IPS-15b (cell line): ENCODE results near the gene GLI3.

ENCODE experiments used
- H3K27me3 ChIP-seq: one replicate; pipeline ENCODE4 v1.6.1; 2013; ENCODE audit warnings: low read length; ENCODE audit not compliant: control insufficient read depth, insufficient read depth
- H3K36me3 ChIP-seq: one replicate; pipeline ENCODE4 v1.6.1; 2013; ENCODE audit warnings: low read length; ENCODE audit not compliant: control insufficient read depth, insufficient read depth
- H3K4me1 ChIP-seq: one replicate; pipeline ENCODE4 v1.6.1; 2013; ENCODE audit warnings: mild to moderate bottlenecking, low read length; ENCODE audit not compliant: control insufficient read depth, insufficient read depth
- H3K4me3 ChIP-seq: one replicate; pipeline ENCODE4 v1.5.1; 2013; ENCODE audit warnings: low read depth, low read length
- H3K9ac ChIP-seq: one replicate; pipeline ENCODE4 v1.6.1; 2013; ENCODE audit warnings: low read depth, mild to moderate bottlenecking, low read length
- H3K9me3 ChIP-seq: one replicate; pipeline ENCODE4 v1.6.1; 2013; ENCODE audit warnings: mild to moderate bottlenecking, low read length; ENCODE audit not compliant: control insufficient read depth, insufficient read depth

The GLI3 gene

DNA sequence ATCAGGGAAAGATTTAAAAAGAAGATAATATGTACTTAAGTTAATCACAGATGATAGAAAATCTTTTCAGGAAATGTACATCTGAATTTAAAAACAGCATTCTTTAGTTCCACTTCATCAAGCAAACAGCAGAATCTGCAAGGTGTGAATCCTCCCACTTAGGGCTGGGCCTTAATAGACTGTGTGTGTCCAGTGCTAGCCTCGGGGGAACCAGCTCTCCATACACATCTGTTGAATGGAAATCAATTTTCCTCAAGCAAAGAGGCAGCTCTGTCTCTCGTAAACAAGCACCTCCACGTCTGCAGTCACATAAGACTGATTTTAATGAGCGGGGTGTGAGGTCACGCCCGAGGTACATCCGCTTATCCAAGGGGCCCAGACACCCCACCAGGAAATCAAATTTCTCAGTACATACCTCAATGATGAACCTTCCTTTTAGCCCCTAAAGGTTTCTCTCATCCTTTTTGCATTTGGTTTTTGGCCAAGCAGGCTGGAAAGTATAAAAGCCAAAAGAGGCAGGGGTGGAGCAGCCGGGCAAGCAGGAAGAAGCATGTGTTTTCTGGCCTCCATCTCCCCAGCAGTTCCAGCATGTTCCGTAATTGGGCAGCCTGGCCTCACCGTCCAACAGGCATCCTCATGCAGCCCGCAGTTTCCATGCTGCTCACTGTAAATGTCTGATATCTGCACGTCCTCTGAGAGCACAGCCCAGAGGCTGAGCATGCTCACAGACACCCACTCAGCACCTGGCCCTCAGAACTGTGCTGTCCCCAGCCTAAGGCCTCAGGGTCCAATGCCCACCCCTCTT, 131.3 kb downstream of the GLI3 start:
- no peaks in the 10 kb centered on the region for H3K27me3 ChIP-seq
- H3K4me3 ChIP-seq, result no peak overlapping the region
- no peaks in the 10 kb centered on the region for H3K9me3 ChIP-seq
- peaks cover 20% of the 10 kb centered on the region for H3K4me1 ChIP-seq
- H3K9ac ChIP-seq, result no peak overlapping the region
- H3K36me3 ChIP-seq, result no peaks in the 10 kb centered on the region

DNA sequence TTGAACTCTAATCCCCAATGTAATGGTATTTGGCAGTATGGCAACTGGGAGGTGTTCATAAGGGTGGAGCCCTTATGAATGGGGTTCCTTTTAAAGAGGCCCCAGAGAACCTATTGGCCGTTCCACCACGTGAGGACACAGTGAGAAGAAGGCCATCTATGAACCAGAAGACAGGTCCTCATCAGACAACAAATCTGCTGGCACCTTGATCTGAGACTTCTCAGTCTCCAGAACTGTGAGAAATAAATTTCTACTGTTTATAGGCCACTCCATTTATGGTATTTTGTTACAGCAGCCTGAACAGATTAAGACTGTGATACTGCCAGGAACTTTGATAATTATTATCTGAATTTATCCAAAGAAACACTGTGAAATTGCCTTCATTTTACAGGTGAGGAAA, 132.3 kb downstream of the GLI3 start:
- no peaks in the 10 kb centered on the region for H3K9me3 ChIP-seq
- H3K4me3 ChIP-seq, result no peak overlapping the region
- H3K4me1 ChIP-seq, result peaks cover 20% of the 10 kb centered on the region
- H3K27me3 ChIP-seq, result no peaks in the 10 kb centered on the region
- no peak overlapping the region for H3K9ac ChIP-seq
- no peaks in the 10 kb centered on the region for H3K36me3 ChIP-seq

DNA sequence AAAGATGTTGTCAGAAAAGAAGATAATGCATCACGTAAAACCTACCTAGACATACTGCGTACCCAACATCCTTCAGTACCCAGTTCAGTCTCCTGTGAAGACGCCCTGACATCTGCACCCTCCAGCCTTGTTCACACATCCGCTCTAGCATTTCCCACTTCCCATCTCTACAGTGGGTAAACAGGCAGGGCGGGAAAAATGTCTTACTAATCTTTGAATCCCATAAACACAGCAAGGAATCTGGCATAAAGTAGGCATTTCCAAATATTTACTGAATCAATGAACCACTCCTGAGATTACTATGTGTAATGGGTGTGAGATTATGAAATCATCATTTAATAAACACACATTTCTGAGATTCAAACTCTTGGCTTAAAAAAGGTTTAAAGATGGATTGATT, 132.8 kb downstream of the GLI3 start:
- no peaks in the 10 kb centered on the region for H3K36me3 ChIP-seq
- H3K9ac ChIP-seq, result no peak overlapping the region
- no peaks in the 10 kb centered on the region for H3K9me3 ChIP-seq
- H3K4me1 ChIP-seq, result peaks cover 15% of the 10 kb centered on the region
- H3K27me3 ChIP-seq, result no peaks in the 10 kb centered on the region
- no peak overlapping the region for H3K4me3 ChIP-seq

DNA sequence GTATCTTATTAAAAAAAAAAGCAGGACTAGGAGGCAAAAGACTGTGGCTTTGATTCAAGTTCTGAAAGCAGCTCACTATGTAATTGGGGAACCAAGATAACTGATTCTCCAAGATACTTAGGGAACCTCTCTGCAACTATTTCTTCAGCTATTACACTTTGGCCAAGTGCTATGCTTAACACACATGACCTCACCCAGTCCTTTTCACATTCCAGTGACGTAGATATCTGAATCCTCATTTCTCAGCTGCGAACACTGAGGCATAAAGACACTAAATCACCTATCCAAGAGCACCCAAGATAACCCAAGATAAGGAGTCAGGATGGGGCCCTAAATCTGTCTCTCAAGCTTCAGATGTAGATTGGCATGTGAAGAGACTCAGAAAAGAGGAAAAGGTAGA, 133.6 kb downstream of the GLI3 start:
- Histone ChIP-seq H3K9me3 (no peaks in the 10 kb centered on the region), H3K36me3 (no peaks in the 10 kb centered on the region), H3K9ac (no peak overlapping the region), H3K4me3 (no peak overlapping the region), H3K4me1 (peaks cover 8% of the 10 kb centered on the region), H3K27me3 (no peaks in the 10 kb centered on the region)

DNA sequence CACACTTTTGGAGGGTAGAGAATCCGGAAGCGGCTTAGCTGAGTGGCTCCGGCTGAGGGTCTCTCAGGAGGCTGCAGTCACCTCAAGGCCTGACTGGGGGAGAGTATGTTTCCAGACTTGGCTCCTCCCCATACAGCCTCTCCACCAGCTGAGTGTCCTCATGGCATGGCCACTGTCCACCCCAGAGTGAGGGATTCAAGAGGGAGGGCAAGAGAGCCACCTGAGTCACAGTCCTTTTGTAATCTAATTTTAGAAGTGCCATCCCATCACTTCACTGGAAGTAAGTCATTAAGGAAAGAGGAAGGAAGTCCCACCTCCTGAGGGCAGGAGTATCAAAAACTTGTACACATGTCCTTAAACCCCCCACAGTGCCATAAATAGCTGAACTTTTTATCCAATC, 134.0 kb downstream of the GLI3 start:
- H3K36me3 ChIP-seq, result no peaks in the 10 kb centered on the region
- H3K4me3 ChIP-seq, result no peak overlapping the region
- no peaks in the 10 kb centered on the region for H3K27me3 ChIP-seq
- no peak overlapping the region for H3K9ac ChIP-seq
- H3K4me1 ChIP-seq, result peaks cover 5% of the 10 kb centered on the region
- H3K9me3 ChIP-seq, result no peaks in the 10 kb centered on the region

DNA sequence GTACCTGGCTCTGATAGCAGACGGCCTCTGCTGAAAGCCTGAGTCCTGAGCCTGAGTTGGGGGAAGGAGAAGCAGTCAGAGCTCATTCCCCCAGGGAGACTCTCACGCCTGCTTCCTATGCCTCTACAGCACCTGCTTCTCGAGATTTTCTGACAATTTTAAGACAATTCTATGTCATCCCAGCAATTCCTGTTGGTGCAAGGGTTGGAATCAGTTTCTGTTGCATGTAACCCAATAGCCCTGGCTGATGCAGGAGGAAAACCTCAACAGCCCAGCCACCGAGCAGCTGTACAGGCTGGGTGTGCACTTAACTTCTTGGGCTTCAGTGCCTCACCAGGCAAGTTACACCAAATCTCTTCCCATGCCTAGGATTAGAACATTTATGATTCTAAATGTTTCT, 134.7 kb downstream of the GLI3 start:
- peaks cover 2% of the 10 kb centered on the region for H3K4me1 ChIP-seq
- H3K9ac ChIP-seq, result no peak overlapping the region
- no peaks in the 10 kb centered on the region for H3K9me3 ChIP-seq
- H3K36me3 ChIP-seq, result no peaks in the 10 kb centered on the region
- no peaks in the 10 kb centered on the region for H3K27me3 ChIP-seq
- H3K4me3 ChIP-seq, result no peak overlapping the region

DNA sequence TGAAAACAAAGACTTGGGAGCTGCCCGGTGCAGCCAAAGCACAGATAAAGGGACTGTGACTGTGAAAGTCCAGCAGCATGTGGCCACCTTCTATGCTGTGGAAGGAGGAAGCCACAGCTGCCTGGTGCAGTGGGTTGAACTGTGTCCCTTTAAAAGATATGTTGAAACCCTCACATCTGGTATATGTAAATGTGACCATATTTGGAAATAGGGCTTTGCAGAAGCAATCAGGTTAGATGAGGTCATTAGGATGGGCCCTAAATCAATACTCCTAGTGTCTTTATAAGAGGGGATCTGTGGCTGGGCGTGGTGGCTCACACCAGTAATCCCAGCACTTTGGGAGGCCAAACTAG, 136.9 kb downstream of the GLI3 start:
- peaks cover 2% of the 10 kb centered on the region for H3K4me1 ChIP-seq
- H3K9ac ChIP-seq, result no peak overlapping the region
- H3K4me3 ChIP-seq, result no peak overlapping the region
- H3K27me3 ChIP-seq, result peaks cover 15% of the 10 kb centered on the region
- H3K36me3 ChIP-seq, result no peaks in the 10 kb centered on the region
- no peaks in the 10 kb centered on the region for H3K9me3 ChIP-seq

DNA sequence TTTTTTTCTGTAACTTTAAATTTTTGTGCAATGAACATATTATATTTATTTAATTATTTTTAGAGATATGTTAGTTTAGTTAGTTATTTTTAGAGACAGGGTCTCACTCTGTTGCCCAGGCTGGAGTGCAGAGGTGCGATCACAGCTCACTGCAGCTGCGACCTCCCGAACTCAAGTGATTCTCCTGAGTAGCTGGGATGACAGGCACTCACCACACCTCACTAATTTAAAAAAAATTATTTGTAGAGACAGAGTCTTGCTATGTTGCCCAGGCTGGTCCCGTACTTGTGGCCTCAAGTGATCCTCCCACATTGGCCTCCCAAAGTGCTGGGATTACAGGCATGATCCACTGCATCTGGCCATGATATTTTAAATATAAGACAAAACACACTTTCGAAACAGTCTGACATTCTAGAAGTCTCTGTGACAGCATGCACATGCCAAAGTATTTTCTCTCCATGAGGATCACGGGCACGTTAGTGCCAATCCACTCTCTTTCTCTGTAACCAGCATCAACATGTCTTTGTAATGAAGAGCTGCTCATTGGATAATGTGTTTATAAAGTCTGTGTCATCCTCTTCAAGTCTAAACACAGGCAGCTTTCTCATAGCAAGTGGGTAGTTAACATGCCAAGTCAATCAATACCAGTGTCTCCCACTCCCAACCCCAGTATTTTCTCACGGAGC, 137.4 kb downstream of the GLI3 start:
- Histone ChIP-seq H3K9ac (no peak overlapping the region), H3K9me3 (no peaks in the 10 kb centered on the region), H3K4me3 (no peak overlapping the region), H3K4me1 (peaks cover 2% of the 10 kb centered on the region), H3K27me3 (peaks cover 20% of the 10 kb centered on the region), H3K36me3 (no peaks in the 10 kb centered on the region)

DNA sequence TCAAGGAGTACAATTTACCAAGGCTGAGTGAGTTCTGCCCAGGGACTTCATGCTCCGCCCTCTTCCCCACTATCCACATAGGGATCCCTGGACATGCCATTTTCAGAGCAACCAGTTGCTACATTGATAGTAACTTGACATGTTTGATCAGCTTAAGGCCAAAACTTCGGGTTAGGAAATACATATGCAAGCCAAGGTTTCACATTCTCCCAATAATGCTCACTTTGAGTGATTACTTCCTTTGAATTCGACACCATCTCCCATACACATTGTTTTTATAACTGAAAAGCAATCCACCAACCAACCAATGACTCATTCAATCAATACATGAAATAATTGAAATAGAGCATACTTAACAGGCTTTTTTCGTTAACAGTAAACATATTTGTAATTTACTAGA, 137.9 kb downstream of the GLI3 start:
- H3K4me1 ChIP-seq, result peaks cover 2% of the 10 kb centered on the region
- no peaks in the 10 kb centered on the region for H3K36me3 ChIP-seq
- no peak overlapping the region for H3K9ac ChIP-seq
- H3K27me3 ChIP-seq, result peaks cover 22% of the 10 kb centered on the region
- H3K9me3 ChIP-seq, result no peaks in the 10 kb centered on the region
- no peak overlapping the region for H3K4me3 ChIP-seq

DNA sequence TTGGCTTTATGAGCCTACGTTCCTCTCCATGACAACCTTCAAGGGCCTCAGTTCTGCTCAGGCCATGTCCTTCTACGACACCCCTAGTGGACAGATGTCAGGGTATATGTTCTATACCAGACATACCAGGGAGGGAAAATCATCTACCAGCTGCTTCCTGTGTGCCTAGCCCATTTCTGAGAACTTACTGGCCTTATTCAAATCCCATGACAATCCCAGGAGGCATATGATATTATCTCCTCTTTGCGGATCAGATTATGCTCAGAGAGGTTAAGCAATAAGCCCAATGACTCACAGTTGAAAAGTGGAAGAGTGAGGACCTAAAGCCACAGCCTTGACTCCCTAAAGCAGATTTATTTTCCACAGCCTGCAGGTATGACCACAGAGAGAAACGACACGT, 139.3 kb downstream of the GLI3 start:
- Histone ChIP-seq H3K27me3 (peaks cover 28% of the 10 kb centered on the region), H3K4me1 (peaks cover 2% of the 10 kb centered on the region), H3K4me3 (no peak overlapping the region), H3K9me3 (no peaks in the 10 kb centered on the region), H3K9ac (no peak overlapping the region), H3K36me3 (no peaks in the 10 kb centered on the region)

DNA sequence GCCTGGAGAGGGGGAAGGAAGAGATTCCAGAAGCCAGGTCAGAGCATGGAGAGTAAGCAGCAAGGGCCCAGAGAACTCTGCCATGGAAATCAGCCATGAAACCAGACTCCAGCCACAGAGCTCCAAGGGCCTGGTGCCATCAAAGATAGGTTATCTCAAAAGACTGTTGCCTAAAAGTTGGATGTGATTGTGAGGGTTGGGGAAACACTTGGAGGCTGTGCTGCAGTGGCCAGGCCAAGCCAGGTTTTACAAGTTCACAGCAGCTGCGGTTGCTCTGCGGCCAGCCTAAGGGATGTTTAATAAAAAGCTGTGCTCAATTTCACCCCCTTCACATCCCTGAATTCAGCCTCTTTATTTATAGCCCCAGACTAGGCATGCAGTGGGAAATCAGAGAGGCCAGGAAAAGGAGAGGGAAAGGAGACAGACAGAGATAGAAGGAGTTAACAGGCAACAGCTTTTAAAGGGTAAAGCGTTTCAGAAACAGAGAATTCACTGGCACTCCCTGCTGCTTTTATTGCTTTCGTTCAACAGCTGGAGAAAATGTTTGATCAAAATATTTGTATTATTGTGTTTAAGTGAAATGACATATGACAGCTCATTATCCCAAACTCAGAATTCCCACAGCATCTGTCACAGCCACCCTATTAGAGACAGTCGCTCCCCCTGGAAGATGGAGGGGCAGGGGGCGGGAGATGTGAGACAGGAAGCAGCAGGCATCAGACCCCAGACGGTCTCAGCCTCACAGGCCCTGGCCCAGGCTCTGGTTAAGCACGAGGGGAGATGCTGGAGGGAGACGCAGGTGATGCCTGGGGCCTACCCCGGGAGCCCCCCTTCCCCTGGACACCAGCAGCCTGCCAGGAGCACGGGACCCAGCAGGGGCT, 140.1 kb downstream of the GLI3 start:
- H3K4me1 ChIP-seq, result peaks cover 8% of the 10 kb centered on the region
- no peaks in the 10 kb centered on the region for H3K9me3 ChIP-seq
- H3K9ac ChIP-seq, result no peak overlapping the region
- no peaks in the 10 kb centered on the region for H3K36me3 ChIP-seq
- H3K4me3 ChIP-seq, result no peak overlapping the region
- peaks cover 33% of the 10 kb centered on the region for H3K27me3 ChIP-seq
